ENCODE measurements around the gene PDAP1.
"Not testable (repeated sequence)": the region's sequence is repeated elsewhere in the genome, so short reads cannot be mapped to it uniquely, and the experiment has no call there.

The PDAP1 gene

DNA sequence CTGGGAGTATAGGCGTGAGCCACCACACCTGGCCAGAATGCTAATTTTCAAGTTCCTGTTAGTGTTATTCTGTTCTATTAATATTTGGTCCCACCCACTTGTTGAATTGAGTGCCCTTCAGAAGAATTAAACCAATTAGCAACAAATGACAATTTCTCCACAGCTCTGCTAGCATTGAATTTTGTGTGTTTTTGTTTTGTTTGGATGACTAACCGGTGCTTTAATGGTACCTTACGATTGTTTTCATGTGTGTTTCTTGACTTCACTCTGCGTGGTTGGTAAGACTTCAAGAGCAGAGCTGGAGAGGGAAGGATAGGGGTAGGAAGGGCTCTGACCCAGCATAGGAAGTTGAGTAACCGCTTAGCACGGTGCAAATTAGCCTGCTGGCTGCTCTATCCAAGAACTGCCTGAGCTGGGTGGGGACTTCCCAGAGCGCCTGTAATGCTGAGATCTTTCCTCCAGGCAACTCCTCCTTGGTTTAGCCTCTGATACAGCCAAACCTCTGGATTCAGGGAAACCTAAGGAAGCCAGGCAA lies 29.3 kb downstream of the PDAP1 start:
- DNase-seq (ENCODE audit: low read depth, low spot score) = peak; percentile 41

DNA sequence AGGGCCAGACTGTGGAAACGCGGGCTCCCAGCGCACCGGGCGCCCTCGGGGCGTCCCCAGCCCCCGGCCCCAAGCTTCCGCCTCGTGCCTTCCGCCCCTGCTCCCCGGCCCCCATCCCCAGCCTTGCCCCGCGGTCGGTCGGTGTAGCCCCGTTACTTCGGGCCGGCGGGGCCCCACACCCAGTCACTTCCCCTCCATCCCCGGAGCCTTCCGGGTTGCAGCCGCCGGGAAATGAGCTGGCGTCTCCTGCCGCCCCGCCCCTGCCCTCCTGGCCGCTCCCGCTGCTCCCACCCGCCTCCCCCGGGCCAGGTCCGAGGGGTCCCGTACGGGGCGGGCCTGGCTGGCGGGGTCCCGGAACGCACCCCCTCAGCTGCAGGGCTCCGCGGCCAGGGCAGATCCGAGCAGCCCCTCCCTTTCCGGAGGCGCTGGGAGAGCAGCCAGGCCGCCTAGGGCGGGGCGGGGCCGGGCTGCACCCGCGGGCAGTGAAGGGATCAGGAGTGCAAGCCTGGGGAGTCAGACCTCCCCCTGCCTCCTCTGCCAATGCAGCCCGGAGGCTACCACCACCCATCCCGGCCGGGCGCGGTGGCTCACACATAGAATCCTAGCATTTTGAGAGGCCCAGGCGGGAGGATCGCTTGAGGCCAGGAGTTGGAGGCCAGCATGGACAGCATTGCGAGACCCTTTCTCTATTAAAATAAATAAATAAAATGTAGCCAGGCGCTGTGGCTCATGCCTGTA lies 33.2 kb downstream of the PDAP1 start:
- DNase-seq (ENCODE audit: low read depth, low spot score) = no peak

DNA sequence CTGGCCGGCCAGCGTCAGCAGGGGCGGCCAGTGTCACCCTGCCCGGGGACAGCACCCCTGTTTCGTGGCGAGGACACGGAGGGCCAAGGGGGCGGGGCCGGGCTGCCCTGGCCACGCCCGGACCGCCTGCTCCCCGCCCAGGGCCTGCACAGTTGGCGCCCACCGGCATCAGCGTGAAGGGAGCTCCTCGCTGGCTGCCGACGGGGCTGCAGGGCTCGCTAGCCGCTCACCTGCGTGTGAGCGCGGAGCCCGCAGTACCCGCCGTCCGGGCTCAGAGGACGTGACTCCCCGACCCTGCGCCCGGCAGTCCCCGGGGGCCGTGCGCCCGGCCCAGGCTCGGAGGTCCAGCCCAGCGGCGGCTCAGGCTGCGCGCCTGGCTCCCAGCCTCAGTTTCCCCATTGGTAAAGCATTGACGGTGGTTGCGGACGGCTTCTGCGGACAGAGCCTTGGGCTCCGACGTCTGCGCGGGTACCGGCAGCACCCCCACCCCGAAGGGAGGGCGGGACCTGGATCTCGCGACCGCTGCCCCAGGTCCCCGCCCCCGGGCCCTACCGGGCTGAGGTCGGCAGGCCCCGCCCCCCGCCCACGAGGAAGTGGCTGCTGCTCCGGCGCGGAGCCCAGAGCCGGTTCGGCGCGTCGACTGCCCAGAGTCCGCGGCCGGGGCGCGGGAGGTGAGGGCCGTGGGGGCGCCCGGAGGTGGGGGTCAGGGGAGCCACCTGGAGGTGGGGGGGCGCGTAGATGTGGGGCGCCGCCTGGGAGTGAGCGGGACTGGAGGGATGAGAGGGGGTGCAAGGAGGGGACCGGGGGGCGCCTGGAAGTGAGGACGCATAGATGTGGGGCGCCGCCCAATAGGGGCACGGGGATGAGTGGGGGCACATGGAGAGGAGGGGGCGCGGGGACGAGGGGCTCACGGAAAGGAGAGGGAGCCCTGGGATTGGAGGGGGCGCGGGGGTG lies 34.0 kb downstream of the PDAP1 start, which contains the start of gene ARPC1B:
ARPC1B (plus strand) TSS at position 620 of the 954 bp plus-strand sequence. CDS start 10,985 bp downstream, outside the sequence.
- no peak for DNase-seq (ENCODE audit: low read depth, low spot score)

DNA sequence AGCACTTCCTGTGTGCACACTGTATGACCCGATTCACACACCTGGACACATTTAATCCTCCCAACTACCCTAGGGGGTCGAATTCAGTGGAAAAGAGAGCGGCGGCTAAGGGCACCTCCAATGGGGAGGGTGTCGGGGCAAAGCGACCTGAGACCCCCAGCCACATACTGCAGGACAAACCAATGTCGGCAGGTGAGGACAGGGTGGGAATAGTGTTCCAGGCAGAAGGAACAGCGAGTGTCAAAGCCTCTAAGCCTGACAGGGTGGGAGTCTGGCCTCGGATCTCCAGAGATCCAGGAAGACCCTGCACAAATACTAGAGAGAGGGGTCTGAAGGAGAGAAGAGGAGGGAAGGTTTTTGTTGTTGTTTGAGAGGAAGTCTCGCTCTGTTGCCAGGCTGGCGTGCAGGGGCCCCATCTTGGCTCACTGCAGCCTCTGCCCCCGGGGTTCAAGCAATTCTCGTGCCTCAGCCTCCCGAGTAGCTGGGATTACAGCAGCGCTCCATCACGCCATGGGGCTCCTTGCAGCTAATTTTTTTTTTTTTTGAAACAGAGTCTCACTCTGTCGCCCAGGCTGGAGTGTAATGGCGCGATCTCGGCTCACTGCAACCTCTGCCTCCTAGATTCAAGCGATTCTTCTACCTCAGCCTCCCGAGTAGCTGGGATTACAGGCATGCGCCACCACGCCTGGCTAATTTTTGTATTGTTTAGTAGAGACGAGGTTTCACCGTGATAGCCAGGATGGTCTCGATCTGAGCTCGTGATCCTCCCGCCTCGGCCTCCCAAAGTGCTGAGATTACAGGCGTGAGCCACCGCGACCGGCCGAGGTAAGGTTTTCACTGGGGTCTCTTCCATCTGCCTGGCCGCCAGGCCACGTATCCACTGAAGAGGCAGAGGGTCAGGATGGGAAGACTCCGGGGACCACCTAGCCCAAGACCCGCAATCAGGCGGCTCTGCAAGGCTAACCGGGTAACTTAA lies 35.0 kb downstream of the PDAP1 start:
- DNase-seq (ENCODE audit: low read depth, low spot score) = no peak

DNA sequence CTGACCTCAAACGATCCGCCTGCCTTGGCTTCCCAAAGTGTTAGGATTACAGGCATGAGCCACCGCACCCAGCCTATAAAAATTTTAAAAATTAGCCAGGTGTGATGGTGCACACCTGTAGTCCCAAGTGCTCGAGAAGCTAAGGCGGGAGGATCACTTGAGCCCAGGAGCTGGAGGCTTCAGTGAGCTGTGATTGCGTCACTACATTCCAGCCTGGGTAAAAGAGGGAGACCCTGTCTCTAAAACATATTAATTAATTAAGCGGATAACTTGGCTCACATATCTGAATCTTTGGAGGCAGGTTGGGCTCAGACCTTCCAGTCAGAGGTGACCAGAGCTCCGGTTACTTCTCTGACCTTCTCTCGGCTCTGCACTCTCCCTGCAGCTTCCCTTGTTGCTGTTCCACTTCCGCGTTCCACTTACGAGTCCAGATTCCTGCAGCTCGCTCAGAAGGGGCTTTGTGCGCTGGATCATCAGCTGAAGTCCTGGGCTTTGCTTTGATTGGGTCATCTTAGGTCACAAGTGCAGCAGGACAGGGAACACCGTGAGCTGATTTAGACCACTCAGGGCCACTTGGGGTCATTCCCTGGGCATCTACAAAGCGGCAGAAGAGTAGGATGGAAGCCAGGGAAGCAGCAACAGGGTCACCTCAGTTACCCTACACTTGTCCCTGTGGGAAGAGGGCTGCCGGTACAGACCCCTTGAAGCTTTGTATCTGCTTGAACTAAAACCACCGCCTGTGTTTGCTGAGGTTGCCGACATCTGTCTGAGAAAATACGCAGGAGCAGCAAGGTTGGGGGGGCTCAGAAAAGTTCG lies 35.9 kb downstream of the PDAP1 start:
- DNase-seq (ENCODE audit: low read depth, low spot score) = no peak

DNA sequence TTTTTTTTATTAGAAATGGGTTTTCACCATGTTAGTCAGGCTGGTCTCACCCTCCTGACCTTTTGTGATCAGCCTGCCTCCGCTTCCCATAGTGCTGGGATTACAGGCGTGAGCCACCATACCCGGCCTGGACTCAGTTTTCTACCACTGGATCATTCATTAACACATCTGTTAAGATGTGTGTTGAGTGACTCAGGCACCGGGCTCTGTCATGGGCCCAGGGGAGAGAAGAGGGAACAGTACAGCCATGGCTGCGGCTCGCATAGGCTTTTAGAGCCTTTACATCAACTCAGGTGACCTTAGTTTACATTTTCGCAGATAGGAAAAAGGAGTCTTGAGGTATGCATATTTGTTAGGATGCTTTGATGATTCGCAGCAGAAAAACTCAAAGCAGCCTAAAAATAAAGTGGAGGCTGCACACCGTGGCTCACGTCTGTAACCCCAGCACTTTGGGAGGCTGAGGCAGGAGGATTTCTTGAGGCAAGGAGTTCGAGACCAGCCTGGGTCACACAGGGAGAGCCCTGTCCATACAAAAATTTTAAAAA lies 36.9 kb downstream of the PDAP1 start:
- no peak for DNase-seq (ENCODE audit: low read depth, low spot score)

DNA sequence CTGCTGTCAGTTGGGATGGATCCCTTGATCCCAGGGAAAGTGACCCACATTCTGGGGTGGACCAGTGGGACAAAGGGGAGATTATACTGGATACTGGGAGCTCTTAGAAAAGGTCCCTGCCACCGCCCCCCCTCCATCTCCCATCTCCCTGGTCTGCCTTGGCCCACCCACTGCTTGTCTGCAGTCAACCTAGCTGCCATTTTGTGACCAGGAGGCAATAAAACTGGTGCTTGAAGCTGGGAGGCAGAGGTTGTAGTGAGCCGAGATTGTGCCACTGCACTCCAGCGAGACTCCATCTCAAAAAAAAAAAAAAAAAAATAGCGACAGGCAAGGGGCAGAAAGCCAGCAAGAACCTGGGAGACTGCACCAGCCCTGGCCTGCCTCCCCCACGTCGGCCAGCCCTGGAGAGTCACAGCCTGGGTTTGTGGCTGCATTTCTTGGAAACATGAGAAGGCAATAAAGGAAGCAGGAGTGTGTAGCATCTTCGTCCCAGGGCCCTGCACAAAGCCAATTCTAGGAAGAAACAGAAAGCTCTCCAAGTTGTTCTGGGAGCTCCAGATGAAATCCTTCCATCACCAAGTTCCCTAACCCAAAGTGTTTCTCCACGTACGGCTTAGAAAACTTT lies 38.5 kb downstream of the PDAP1 start:
- DNase-seq (ENCODE audit: low read depth, low spot score) = no peak

DNA sequence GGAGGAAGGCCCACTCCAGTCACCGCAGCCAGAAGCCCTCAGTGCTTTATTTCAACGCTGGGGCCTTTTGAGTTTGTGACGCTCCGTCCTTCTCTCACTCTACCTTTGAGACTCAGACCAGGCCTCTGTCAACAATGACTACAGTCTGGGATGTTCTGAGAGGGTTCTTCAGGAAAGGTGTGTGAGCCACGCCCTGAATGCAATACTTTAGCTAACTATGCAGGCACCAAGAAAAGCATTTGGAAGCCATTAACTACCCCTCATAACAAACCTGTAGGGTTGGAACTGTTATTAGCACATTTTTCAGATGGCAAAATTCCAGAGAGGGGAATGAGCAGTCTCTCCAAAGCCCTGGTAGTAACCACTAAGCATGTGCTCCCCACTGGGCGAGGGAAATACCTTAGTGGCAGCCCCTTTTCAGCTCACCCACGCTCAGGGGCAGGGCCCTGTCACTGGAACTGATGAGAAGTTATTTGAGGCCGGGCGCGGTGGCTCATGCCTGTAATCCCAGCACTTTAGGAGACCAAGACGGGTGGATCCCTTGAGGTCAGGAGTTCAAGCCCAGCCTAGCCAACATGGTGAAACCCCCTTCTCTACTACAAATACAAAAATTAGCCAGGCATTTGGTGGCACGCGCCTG lies 39.5 kb downstream of the PDAP1 start:
- no peak for DNase-seq (ENCODE audit: low read depth, low spot score)

DNA sequence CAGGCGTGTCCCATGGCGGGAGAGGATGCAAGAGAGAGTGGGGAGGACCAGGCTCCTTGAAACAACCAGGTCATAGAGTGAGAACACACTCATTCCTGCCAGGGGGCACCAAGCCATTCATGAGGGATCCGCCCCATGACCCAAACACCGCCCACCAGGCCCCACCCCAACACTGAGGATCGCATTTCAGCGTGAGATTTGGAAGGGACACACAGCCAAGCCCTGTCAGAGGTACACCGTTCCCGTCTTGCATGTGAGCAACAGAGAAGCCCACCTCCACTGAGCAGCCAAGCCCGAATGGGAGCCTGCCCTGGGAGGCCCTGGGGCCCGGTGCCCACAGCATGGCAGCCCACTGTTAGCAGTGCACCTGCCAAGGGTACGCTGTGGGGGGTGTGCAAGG lies 41.8 kb downstream of the PDAP1 start:
- no peak for DNase-seq (ENCODE audit: low read depth, low spot score)

DNA sequence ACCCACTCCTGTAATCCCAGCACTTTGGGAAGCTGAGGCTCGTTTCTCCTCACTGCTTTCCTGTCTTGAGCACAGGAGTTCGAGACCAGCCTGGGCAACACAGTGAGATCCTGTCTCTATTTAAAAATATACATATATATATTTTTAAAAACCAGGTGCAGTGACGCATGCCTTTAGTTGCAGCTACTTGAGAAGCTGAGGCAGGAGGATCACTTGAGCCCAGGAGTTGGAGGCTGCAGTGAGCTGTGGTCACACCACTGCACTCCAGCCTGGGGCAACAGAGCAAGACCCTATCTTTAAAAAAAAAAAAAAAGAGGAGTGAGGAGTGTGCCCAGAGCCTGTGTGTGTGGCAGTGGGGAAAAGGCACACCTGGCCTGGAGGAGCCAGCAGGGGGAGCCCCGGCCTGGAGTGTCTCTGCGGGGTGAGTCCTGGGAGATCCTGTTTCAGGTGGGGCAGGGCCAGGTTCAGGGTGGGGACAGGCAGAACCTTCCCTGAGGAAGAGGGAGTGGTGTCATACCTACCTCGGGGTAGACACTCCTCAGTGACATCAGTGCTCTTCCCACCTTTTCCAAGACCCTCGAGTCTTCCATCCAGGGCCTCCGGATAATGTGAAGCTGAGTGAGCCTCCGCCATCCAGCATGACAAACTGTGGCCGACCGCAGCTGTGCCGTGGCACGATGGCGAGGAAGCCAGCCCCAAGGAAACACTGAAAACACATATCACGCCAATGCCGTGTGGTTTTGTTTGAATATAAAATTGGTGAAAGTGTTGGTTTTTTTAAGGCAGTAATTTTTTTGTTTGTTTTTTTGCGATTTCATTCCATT lies 42.9 kb downstream of the PDAP1 start:
- DNase-seq (ENCODE audit: low read depth, low spot score) = no peak

DNA sequence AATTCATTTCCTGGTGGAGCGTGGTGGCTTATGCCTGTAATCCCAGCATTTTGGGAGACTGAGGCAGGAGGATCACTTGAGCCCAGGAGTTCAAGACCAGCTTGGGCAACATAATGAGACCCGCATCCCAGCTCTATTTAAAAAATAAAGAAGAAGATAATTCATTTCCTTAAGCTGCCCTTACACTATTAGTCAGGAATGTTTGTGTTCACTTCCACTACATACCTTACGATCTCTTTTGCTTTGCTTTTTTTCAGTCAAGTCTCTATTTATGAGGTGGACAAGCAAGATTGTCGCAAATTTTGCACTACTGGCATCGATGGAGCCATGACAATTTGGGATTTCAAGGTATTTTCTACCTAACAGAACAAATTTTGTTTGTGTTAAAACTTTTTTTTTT lies 45.1 kb downstream of the PDAP1 start:
- DNase-seq (ENCODE audit: low read depth, low spot score) = no peak

DNA sequence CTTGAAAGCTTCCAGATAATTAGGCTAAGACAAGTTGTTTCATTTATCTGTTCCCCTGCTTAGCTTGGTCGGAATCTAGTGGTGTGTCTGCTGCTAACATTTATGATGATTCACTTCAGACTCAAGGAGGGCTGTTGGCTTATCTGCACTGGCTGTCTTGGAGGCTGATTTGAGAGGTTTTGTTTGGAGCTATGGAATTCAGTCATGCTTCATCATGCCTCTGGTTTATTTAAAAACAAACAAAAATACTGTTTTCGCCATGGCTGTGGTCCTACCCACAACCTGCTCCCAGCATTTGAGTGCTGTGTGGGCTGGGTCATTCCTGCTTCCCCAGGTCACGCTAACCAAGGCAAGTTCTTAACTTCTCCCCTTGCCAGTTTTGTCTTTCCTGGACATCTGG lies 45.6 kb downstream of the PDAP1 start:
- no peak for DNase-seq (ENCODE audit: low read depth, low spot score)

DNA sequence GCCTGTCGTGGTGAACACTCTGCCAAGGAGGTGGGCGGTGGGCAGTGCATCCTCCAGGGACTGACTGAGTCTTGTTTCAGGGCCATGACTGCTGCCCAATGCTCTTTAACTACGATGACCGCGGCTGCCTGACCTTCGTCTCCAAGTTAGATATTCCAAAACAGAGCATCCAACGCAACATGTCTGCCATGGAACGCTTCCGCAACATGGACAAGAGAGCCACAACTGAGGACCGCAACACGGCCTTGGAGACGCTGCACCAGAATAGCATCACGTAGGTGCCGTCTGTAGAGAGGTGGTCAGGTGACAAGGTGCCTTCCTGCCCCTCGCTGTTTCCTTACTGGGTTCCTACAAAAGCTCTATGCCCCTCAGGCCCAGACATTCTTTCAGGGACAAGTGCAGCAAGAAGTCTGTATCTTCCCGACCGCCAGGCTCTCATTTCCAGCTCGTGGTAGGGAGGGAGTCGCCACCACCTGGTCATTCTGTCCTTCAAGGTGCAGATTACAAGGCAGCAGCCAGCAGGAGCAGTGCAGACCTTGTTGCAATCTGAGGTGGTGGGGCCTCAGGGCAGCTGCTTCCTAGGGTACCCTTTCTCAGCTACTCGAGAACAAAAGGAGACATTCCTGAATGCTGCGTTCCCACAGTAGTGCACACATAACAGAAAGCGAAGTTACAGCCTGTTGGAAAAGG lies 48.8 kb downstream of the PDAP1 start:
- no peak for DNase-seq (ENCODE audit: low read depth, low spot score)

DNA sequence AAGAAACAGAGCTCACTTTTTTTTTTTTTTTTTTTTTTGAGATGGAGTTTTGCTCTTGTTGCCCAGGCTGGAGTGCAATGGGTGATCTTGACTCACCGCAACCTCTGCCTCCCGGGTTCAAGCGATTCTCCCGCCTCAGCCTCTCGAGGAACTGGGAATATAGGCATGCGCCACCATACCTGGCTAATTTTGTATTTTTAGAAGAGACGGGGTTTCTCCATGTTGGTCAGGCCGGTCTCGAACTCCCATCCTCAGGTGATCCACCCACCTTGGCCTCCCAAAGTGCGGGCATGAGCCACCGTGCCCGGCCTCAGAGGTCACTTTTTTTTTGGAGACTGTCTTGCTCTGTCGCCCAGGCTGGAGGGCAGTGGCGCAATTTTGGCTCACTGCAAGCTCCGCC lies 49.9 kb downstream of the PDAP1 start:
- not testable (repeated sequence) for DNase-seq (ENCODE audit: low read depth, low spot score)

DNA sequence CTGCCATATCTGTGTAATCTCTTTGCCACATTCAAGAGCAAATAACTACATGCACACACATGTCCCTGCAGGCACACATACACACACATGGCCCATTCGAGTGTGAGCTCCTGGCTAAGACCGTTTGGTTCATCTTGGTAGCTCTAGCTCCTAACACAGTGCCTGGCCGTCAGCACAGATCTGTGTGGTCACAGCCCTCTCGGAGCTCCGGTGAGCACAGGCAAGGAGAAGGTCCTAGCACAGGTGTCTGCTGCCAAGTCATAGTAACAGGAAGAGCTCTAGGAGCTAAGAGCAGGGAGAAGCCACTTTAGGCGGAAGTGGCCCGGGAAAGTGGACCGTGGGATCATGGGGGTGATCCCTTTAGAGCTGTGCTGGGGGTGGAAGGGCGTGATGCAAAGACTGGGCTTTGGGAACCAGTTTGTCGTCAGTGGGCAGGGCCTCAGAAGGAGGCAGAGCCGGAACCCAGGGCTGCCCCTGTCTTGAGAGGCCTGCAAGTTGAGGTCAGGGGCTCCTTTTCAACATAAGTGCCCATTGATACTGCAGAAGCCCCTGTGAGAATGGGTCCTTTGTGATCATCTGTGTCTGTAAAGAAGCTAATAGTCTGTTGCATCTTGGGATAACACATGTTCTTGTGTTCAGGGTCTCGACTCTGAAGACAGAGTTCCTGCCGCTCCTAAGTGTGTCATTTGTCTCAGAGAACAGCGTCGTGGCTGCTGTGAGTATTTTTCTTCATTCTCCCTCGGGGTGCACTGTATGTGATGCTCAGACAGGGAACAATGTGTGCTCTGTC lies 50.5 kb downstream of the PDAP1 start:
- DNase-seq (ENCODE audit: low read depth, low spot score) = no peak

DNA sequence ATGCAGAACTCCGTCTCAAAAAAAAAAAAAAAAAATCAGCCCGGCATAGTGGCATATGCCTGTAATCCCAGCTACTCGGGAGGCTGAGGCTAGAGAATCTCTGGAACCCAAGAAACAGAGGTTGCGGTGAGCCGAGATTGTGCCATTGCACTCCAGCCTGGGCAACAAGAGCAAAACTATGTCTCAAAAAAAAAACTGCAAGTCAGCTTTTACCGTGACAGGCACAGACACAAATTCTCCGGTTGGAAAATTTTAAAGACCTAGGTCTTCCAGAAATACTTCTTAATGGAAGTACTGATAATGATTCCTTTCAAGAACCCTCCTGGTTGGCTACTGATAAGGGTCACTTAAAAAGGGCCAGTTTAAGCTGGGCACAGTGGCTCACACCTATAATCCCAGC lies 53.3 kb downstream of the PDAP1 start:
- no peak for DNase-seq (ENCODE audit: low read depth, low spot score)

DNA sequence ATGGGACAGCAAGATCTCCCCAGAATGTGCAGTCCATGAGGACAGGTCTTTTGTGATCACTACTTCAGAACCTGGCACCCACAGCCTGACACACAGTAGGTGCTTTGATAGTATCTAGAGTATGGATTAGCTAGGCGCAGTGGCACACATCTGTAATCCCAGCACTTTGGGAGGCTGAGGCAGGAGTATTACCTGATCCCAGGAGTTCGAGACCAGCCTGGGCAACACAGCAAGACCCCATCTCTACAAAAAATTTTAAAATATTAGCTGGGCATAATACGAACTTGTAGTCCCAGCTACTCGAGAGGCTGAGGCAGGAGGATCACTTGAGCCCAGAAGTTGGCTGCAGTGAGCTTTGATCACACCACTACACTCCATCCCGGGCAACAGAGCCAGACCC lies 56.1 kb downstream of the PDAP1 start:
- no peak for DNase-seq (ENCODE audit: low read depth, low spot score)

Measured in brain pericyte (primary cell).